Activated naive CD8-positive, alpha-beta T cell treated with anti-CD3 and anti-CD28 coated beads, Interleukin-2, amount 10 ng/mL, durations not matched to agents 7 days and 5 days (primary cell): ENCODE measurements around the gene SPATA6. TPM values are rescaled to one million over a fixed set of nuclear protein-coding genes. Genes with fewer than 3 reads are reported as not detected.

Experiments used
- ATAC-seq: fragments of 150-1000 bp; cut with Tn5 transposase; one replicate; pipeline ENCODE4 v1.10.0; 2021; ENCODE audit warnings: low read depth, moderate library complexity
- POLR2A ChIA-PET: fragments of 350-600 bp; sonication (Branson Sonifier 250); formaldehyde crosslinking; loops from one replicate; lab custom pipeline; 2021; ENCODE audit warnings: antibody characterized with exemption; lab: Charles Lee
- DNase-seq: peaks from one replicate; pipeline ENCODE4 v3.0.0; 2021
- H3K27ac Mint-ChIP-seq: one replicate; pipeline ENCODE4 v1.8.0; 2022; ENCODE audit warnings: mild to moderate bottlenecking, mixed read lengths
- H3K27me3 Mint-ChIP-seq: one replicate; pipeline ENCODE4 v1.8.0; 2022; ENCODE audit warnings: mild to moderate bottlenecking, moderate library complexity, mixed read lengths
- H3K36me3 Mint-ChIP-seq: one replicate; pipeline ENCODE4 v1.8.0; 2021; ENCODE audit warnings: mild to moderate bottlenecking, mixed read lengths
- H3K4me1 Mint-ChIP-seq: one replicate; pipeline ENCODE4 v1.8.0; 2021; ENCODE audit warnings: mixed read lengths
- H3K4me3 Mint-ChIP-seq: one replicate; pipeline ENCODE4 v1.8.0; 2022; ENCODE audit warnings: mild to moderate bottlenecking, moderate library complexity, mixed read lengths
- H3K9me3 Mint-ChIP-seq: one replicate; pipeline ENCODE4 v1.8.0; 2021; ENCODE audit warnings: mixed read lengths
- total RNA-seq, 2 experiments: library from RNA; stranded (reverse); gene quantifications; one replicate each; pipeline ENCODE4 v1.2.3, GENCODE V29; 2021

SPATA6 gene
- total RNA-seq, 2 experiments from 2014 or later = 0.83 to 1.9 TPM

DNA sequence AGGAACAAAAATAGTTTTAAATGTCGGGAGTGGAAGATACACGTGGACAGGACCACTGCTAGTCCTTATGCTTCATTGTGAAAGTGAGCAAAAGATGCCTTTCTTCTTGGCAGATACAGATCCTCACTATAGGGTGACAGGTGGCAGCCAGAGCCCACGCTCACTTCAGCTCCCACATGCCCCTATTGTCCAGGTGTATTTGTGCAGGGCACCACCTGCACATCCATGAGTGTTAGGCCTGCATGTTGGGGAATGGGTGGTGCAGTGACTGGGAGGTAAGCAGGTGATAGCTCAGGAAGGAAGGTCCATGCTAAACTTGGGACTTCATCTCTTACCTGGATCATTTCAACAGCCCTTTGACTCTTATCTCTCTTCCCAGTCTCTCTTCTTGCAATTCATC is 222.1 kb downstream of the SPATA6 start:
- Mint-ChIP-seq H3K4me3 (no peak overlapping the region), H3K27ac (no peak overlapping the region), H3K4me1 (peaks cover 21% of the 10 kb centered on the region), H3K27me3 (peaks cover 4% of the 10 kb centered on the region), H3K9me3 (no peaks in the 10 kb centered on the region), H3K36me3 (no peaks in the 10 kb centered on the region)
- ATAC-seq (no peak), DNase-seq (no peak)
- POLR2A ChIA-PET = no interaction called here

- Mint-ChIP-seq H3K4me1 (peaks cover 20% of the 10 kb centered on the region), H3K4me3 (no peak overlapping the region), H3K9me3 (no peaks in the 10 kb centered on the region), H3K27ac (no peak overlapping the region), H3K27me3 (peaks cover 4% of the 10 kb centered on the region), H3K36me3 (no peaks in the 10 kb centered on the region)
- ATAC-seq (no peak), DNase-seq (no peak)
- POLR2A ChIA-PET = no interaction called here
Observed at GRCh38 chr1:48248356-48248755, 223.6 kb downstream of the SPATA6 start.

GRCh38 chr1:48246727-48247126 is 225.3 kb downstream of the SPATA6 start:
- no peak overlapping the region for H3K27ac Mint-ChIP-seq
- POLR2A ChIA-PET = no interaction called here
- ATAC-seq (no peak), DNase-seq (no peak)
- no peak overlapping the region for H3K4me3 Mint-ChIP-seq
- H3K27me3 Mint-ChIP-seq = peaks cover 4% of the 10 kb centered on the region
- peaks cover 10% of the 10 kb centered on the region for H3K4me1 Mint-ChIP-seq
- no peaks in the 10 kb centered on the region for H3K36me3 Mint-ChIP-seq
- no peaks in the 10 kb centered on the region for H3K9me3 Mint-ChIP-seq

Other genes with a start within 250 kb of the SPATA6 start
- gene SLC5A9, start 249.5 kb downstream of the SPATA6 start, total RNA-seq = not detected